ENCODE data around the gene SPECC1.

DNA sequence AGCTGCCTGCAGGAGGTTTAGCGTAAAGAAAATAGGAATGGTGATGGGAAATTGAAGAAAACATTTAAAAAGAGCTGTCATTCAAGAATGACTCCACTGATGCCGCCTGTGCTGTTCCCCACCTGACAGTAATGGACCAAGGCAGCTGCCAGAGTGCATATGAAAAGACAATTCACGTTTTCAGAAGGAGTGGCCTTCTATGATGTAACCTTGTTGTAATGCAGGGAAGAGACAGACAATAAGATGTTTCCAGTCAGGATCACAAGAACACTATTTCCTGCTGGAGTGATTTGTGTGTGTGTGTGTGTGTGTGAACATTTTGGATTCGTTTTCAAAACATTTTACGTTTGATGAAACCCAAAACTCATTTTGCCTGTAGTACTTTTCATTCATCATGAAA, 254.4 kb downstream of the SPECC1 start:
- TF ChIP-seq, protein P1, sequence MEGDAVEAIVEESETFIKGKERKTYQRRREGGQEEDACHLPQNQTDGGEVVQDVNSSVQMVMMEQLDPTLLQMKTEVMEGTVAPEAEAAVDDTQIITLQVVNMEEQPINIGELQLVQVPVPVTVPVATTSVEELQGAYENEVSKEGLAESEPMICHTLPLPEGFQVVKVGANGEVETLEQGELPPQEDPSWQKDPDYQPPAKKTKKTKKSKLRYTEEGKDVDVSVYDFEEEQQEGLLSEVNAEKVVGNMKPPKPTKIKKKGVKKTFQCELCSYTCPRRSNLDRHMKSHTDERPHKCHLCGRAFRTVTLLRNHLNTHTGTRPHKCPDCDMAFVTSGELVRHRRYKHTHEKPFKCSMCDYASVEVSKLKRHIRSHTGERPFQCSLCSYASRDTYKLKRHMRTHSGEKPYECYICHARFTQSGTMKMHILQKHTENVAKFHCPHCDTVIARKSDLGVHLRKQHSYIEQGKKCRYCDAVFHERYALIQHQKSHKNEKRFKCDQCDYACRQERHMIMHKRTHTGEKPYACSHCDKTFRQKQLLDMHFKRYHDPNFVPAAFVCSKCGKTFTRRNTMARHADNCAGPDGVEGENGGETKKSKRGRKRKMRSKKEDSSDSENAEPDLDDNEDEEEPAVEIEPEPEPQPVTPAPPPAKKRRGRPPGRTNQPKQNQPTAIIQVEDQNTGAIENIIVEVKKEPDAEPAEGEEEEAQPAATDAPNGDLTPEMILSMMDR (IDR thresholded peaks at IDR 0.05), result no peak
- TF ChIP-seq EZH2 (IDR thresholded peaks at IDR 0.05), result no peak
